Measurements from ENCODE around the gene XYLT2. TPM values are rescaled to one million over a fixed set of nuclear protein-coding genes. Genes with fewer than 3 reads are reported as not detected.

XYLT2 gene
- polyA plus RNA-seq, 4 donors, result 15.7 to 29.0 (median 26.0) TPM

GRCh38 chr17:50347117-50347893, 1.4 kb downstream of the XYLT2 start:
- DNase-seq (ENCODE audit: low read depth in 4 of 4, low spot score in 2 of 4), result no peak

GRCh38 chr17:50347894-50348291, 2.0 kb downstream of the XYLT2 start:
- no peak for DNase-seq (ENCODE audit: low read depth in 4 of 4, low spot score in 2 of 4)

- DNase-seq (ENCODE audit: low read depth in 4 of 4, low spot score in 2 of 4), result no peak
Observed at GRCh38 chr17:50348522-50349242, 2.8 kb downstream of the XYLT2 start.

- no peak for DNase-seq (ENCODE audit: low read depth in 4 of 4, low spot score in 2 of 4)
Observed at GRCh38 chr17:50349243-50349600, 3.3 kb downstream of the XYLT2 start.

GRCh38 chr17:50350733-50351132, 4.8 kb downstream of the XYLT2 start:
- DNase-seq (ENCODE audit: low read depth in 4 of 4, low spot score in 2 of 4), result no peak

- no peak for DNase-seq (ENCODE audit: low read depth in 4 of 4, low spot score in 2 of 4)
Observed at GRCh38 chr17:50352072-50352692, 6.3 kb downstream of the XYLT2 start.

- no peak for DNase-seq (ENCODE audit: low read depth in 4 of 4, low spot score in 2 of 4)
Observed at GRCh38 chr17:50352693-50353599, 7.0 kb downstream of the XYLT2 start.

- DNase-seq (ENCODE audit: low read depth in 4 of 4, low spot score in 2 of 4), result no peak
Observed at GRCh38 chr17:50353600-50354195, 7.8 kb downstream of the XYLT2 start.

GRCh38 chr17:50354198-50354597, 8.3 kb downstream of the XYLT2 start:
- no peak for DNase-seq (ENCODE audit: low read depth in 4 of 4, low spot score in 2 of 4)

GRCh38 chr17:50354776-50355175, 8.8 kb downstream of the XYLT2 start:
- DNase-seq (ENCODE audit: low read depth in 4 of 4, low spot score in 2 of 4), result no peak

- DNase-seq (ENCODE audit: low read depth in 4 of 4, low spot score in 2 of 4), result no peak
Observed at GRCh38 chr17:50355336-50355700, 9.4 kb downstream of the XYLT2 start.

- no peak for DNase-seq (ENCODE audit: low read depth in 4 of 4, low spot score in 2 of 4)
Observed at GRCh38 chr17:50355701-50356341, 9.9 kb downstream of the XYLT2 start.

- no peak for DNase-seq (ENCODE audit: low read depth in 4 of 4, low spot score in 2 of 4)
Observed at GRCh38 chr17:50356418-50356817, 10.5 kb downstream of the XYLT2 start.

GRCh38 chr17:50356892-50357510, 11.1 kb downstream of the XYLT2 start:
- no peak for DNase-seq (ENCODE audit: low read depth in 4 of 4, low spot score in 2 of 4)

- no peak for DNase-seq (ENCODE audit: low read depth in 4 of 4, low spot score in 2 of 4)
Observed at GRCh38 chr17:50358177-50358576, 12.3 kb downstream of the XYLT2 start.

- no peak for DNase-seq (ENCODE audit: low read depth in 4 of 4, low spot score in 2 of 4)
Observed at GRCh38 chr17:50359005-50359699, 13.2 kb downstream of the XYLT2 start.

GRCh38 chr17:50359998-50360461, 14.1 kb downstream of the XYLT2 start:
- DNase-seq (ENCODE audit: low read depth in 4 of 4, low spot score in 2 of 4), result no peak

GRCh38 chr17:50360486-50361115, 14.7 kb downstream of the XYLT2 start:
- DNase-seq (ENCODE audit: low read depth in 4 of 4, low spot score in 2 of 4), result no peak
